A549 (cell line): ENCODE measurements around the gene ZNF469.

Experiments used
- CTCF ChIP-seq: fragments of >200 bp; sonication (Bioruptor Twin); formaldehyde crosslinking; IDR thresholded peaks from 3 replicates; pipeline ENCODE4 v1.5.1; 2016
- ESRRA ChIP-seq: fragments of 150-350 bp; IDR thresholded peaks from 2 replicates; pipeline ENCODE4 v1.6.1; 2014; ENCODE audit warnings: mild to moderate bottlenecking, low read length, borderline replicate concordance
- MAX ChIP-seq: IDR thresholded peaks from 2 replicates; pipeline ENCODE4 v1.6.1; 2012
- POLR2A ChIP-seq: IDR thresholded peaks from 2 replicates; pipeline ENCODE4 v1.6.1; 2012; ENCODE audit warnings: mild to moderate bottlenecking, low read length
- RCOR1 ChIP-seq: fragments of 150-350 bp; IDR thresholded peaks from 2 replicates; pipeline ENCODE4 v1.6.1; 2014; ENCODE audit warnings: antibody characterized with exemption, low read length, low read depth
- REST ChIP-seq: fragments of 200-600 bp; sonication (generic); IDR thresholded peaks from 2 replicates; pipeline ENCODE4 v1.6.1; 2016; ENCODE audit warnings: antibody characterized with exemption, mild to moderate bottlenecking, moderate library complexity
- RNF2 ChIP-seq: fragments of 200-600 bp; sonication (generic); IDR thresholded peaks from 2 replicates; pipeline ENCODE4 v1.6.1; 2016; ENCODE audit warnings: low read depth, mild to moderate bottlenecking, antibody characterized with exemption, moderate library complexity, borderline replicate concordance
- SMC3 ChIP-seq: fragments of >200 bp; sonication (Bioruptor Twin); formaldehyde crosslinking; IDR thresholded peaks from 3 replicates; pipeline ENCODE4 v1.6.1; 2018; ENCODE audit warnings: inconsistent platforms
- TP53 ChIP-seq: fragments of 250-450 bp; sonication (Bioruptor Pico); IDR thresholded peaks from 2 replicates; pipeline ENCODE4 v1.5.0; 2021; ENCODE audit warnings: mild to moderate bottlenecking, moderate library complexity

GRCh38 chr16:88390735-88391134 is 8.0 kb downstream of the ZNF469 start:
- TF ChIP-seq CTCF = no peak
- TF ChIP-seq TP53 (CRISPR knock-in tag) = no peak
- TF ChIP-seq POLR2A = no peak
- TF ChIP-seq REST = no peak
- TF ChIP-seq SMC3 = no peak
- no peak for TF ChIP-seq MAX
- no peak for TF ChIP-seq RCOR1
- no peak for TF ChIP-seq RNF2
- no peak for TF ChIP-seq ESRRA
